UCSD-AML1 (cell line): Measurements from ENCODE around the gene UTP14A.

Experiments
- DNase-seq: peaks from one replicate; lab custom pipeline; 2025; ENCODE audit not compliant: unreplicated experiment; lab: John Stamatoyannopoulos, UW

The UTP14A gene

DNA sequence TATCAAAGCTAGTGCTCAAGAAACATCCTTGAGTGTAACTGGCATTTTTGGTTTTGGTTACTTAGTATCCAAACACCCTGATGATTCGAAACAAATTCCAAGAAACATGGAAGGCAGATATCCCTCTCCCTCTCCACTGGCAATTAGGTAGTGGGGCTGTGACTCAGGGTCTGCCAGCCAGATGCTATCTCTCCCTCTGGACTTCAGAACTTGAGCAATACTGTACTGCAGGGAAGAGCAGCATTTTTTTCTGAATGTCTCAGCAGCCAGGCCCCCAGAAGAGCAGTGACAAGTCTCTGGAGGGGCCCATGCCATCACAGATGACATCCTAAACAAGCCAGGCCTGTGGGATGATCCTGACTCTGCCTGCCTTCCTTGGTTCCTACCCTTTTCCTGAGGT, 39.2 kb downstream of the UTP14A start:
- DNase-seq, result no peak

DNA sequence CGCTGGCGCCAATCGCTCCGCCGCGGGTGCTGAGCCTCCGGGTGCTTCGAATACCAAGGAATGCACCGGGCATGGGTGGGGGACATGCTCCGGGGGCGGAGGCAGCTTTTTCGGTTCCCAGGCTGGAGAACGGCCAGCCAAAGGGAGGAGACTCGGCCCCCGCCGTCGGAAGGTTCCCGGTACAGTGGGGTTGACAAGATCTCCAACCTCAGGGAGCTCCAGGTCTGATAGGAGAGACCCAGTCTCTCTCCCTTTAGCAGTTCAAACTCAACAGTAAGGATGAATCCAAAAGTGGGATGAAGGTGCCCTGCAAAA, 47.3 kb downstream of the UTP14A start:
- DNase-seq, result no peak

DNA sequence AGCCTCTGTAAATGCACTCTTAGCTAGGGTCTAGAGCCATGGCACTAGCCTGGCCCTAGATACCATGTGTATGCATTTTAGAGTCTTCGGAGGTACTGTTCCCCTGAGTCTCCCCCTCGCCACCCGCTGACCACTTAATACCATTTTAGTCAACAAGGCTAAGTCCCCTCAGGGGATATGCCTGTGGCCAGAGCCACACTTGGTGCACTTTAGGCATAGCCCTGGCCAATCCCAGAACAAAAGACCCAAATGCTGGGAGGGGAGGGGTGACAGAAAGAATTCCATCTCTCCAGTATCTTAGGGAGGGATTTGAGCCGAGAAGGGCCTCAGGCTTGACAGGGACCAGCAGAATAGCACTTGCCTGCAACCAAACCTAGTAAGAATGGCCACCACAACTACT, 47.9 kb downstream of the UTP14A start:
- no peak for DNase-seq

DNA sequence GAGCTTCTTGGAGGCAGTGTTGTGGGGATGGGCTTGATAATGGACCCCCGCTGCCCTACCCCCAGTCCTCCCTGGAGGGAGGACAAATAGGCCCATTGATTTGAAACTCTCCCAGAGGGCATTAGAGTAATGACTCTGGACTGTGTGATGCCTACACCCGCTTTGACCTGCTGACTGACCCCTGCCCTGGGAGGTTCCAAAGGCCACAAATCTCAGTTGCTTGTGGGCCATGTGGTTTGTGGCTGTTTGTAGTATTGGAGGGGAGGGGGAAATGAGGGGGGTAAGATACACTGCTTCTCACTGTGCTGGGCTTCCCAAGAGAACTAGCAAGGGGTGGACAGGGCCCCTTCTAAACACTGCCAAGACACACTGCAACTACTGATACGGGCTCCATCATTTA, 48.8 kb downstream of the UTP14A start:
- DNase-seq, result no peak

DNA sequence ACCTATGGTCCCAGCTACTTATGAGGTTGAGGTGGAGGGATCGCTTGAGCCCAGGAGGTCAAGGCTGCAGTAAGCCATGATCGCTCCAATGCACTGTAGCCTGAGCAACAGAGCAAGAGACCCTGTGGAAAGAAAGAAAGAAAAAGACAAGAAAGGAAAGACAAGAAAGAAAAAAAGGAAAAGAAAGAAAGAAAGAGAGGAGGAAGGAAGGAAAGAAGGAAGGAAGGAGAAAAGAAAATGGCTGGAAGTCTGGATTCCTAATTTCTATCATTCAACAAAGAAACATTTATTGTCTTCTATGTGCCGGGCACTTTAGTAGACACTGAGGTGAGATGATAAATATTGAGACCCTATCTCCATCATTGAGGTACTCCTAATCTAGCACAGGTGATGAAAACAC, 49.7 kb downstream of the UTP14A start:
- DNase-seq, result no peak

DNA sequence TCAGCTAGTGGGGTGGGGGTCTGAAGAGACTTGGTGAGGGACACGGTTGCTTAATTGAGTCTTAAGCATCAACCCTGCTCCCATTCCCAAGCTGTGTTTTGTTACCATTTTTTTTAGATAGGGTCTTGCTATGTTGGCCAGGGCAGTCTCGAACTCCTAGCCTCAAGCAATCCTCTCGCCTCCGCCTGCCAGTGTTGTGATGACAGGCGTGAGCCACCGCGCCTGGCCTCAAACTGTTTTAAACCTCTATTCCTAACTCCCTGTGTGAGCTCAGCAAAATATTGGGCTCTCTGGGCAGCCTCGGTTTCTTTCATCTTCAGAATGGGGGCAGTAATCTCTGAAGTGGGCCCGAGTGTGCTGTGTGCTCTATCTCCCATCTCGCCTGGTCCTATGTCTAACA, 50.2 kb downstream of the UTP14A start:
- no peak for DNase-seq

DNA sequence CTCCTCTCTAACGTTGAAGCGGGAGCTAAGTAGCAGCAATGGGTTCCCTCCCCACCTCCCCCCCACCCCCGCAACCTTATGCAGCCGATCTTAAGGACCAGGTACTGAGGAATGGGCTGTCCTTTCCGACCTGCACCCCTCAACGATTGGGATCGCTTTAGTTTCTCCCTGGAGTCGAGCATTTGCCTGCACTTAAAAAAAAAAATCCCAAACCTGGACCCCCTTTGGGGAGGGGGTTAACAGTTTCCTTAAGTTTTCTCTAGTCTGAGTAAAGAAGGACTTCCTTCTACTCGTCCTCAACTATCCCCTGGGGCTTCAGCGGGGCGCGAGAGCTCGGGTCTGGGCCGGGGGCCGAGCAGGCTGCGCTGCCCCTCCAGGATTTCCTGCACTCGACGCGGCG, 50.8 kb downstream of the UTP14A start:
- DNase-seq, result no peak

DNA sequence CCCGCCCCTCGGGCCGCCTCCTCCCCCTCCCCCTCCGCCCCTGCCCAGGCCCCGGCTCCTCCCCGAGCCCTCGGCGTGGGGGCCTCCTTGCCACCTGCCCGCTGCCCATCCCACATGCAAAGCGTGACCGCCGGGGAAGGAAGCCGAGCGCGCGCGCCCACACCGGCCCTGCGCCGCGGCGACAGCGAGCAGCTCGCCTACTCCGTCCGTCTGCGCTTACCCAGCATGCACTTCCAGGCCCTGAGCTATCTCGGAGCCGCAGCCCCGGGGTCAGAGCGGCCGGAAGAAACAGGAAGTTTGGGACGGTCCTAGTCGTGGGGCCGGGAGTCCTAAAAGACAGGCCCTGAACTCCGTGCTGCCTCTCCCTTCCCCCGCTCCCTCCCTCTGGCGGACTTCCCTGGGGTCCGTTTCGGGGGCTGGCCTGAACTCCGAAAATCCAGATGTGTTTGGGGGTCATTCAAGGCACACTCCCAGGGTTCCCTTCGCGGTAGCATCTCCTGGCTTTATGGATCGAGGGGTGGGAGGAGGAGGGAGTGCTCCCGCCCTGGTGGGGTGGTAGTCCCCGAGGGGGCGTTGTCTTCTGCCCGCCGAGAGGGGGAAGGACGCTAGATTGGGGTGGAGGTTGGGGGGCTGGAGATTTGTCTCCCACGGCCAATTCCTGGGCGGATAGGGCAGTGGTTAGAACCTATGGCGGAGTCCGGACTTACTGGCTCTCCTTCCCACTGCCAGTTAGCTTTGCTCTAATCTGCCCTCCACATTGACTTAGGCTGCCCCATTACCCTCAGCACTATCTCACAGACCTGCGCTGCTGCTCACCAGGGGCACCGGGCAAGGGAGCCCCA, 51.5 kb downstream of the UTP14A start:
- peak; percentile 84 for DNase-seq

DNA sequence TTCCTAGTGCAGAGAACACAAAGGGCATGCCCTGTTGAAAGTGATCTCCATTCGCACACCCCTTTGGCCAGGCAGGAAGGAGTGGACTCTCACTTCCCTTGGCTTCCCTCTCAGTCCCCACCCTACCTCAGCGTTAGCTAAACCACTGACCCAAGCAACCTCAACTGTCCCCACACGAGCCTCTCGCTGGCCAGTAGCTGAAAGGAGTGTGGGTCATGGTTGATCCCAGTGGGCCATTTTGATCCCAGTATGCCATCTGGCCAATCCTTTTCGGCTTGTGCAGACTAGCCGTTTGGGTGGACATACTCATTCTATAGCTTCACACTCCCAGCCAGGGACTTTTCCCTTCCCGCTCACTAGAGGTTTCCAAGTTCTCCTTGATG, 52.1 kb downstream of the UTP14A start:
- DNase-seq, result no peak

DNA sequence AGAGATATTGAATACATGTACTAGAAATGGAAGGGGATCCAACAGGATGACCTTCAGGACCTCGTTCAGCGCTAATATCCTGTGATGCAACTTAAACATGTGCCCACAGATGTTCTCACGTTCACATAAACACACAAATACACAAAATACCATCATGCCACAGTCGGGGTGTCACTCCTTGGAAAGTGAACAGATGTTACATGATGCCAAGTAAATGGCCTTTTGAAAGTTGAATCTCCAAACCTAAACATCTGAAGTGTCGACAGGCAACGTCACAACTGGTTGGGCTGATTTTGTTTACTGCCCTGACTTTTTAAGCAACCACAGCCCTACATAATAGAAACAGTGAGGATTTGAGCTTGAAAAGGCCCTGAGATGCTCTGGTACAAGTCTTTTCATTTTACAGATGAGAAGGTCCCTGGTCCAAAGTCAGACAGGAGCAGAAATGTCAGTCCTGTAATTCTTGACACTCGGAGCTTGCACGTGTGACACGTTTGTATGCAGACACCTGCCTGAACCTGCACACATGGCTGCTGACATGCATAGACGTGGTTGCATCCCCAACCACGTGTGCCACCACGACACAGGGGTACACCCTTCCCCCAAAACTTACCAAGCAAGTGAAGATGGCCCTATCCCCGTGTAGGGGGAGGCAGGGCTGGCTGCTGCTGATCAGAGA, 53.0 kb downstream of the UTP14A start:
- DNase-seq, result no peak

DNA sequence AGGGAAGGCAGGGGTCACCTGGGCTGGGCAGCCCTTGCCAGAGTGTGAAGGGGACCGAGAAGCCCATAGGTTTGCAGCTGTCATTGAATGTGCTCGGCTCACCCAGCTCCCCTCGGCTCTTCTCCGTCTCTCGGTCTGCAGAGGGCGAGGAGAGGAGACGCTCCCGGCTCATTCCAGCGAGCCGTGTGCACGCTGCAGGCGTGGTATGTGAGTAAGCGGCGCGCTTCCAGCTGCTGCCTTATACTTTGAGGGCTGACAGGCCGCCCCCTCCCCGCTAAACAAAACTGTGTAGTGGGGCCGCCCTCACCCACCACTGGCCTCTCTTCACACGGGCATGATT, 53.5 kb downstream of the UTP14A start:
- no peak for DNase-seq

DNA sequence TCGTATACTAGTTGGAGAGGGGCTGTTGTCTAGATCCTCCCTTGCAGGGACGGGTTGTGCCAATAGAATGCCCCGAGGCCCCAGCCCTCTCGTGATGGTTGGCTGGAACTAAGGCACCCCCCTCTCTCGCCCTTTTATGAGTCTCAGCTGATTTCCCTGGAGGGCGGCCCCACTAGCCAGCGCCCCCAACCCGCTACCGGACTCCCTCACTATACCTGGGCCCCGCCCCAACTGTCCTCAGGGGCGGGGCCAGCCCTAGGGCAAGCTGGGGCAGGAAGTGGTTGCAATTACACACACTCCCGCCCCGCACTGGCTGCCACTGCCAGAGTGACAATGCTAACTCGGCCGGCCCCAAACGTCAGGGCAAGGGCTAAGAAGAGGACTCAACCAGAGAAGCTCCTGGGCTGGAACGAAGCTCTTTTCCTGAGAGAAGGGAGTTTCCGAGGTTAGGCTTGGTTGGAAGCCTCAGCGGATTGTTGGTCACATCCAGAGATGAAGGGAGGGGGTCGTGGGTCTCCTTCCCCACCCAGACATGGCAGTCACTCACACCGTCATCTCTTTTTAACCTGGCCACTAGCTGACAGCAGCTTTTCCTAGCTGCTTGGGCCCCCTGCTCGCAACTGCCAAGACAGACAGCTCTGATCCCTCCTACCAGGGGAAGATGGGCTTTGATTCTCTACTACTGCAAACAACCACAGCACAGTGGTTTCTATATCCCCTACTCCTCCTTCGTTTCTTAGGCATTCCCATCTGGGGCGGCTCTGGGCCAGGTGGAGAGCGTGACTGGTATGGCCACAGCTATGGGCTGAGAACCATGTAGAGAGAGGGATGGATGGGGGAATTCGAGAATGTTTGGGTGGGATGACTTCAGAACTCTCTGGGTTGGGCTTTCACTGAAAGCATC, 55.5 kb downstream of the UTP14A start:
- DNase-seq, result peak; percentile 77

DNA sequence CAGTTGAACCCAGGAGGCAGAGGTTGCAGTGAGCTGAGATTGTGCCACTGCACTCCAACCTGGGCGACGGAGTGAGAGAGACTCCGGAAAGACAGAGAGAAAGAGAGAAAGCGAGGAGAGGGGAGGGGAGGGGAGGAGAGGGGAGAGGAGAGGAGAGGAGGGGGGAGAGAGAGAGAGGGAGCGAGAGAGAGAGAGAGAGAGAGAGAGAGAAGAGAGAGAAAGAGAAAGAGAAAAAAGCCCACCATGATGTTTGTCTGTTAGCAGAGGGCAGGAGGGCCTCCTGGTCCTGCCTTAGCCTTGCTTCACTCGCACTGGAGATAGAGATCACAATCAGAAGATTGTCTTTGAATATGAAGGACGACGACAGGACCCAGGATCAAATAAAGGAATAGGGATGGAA, 57.8 kb downstream of the UTP14A start:
- no peak for DNase-seq

DNA sequence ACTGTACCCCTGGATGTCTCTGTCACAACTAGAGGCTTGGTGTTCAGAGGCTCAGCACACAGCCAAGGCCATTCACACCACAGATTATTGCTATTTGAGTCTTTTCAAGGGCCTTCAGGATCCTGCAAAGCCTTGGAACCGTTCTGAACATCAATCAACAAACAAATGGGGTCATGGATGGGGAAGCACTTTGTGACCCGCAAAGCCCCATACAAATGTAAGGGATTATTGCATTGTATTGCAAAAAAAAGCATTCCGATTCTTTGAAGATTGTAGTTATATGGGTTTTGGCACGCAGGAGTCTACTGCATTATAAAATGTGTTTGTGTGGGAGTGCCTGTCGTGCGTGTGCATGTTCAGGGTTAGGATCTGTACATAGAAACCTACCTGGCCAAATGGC, 59.2 kb downstream of the UTP14A start:
- no peak for DNase-seq

DNA sequence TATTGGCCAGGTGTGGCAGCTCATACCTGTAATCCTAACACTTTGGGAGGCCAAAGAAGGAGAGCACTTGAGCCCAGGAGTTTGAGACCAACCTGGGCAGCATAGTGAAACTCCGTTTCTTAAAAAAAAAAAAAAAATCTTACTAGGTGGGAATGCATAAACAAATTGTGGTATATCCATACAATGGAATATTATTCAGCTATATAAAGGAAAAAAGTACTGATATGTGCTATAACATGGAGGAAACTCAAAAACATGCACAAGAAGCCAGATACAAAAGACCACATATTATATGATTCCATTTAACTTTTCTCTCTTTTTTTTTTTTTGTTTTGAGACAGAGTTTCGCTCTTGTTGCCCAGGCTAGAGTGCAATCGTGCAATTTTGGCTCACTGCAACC, 63.0 kb downstream of the UTP14A start:
- no peak for DNase-seq

DNA sequence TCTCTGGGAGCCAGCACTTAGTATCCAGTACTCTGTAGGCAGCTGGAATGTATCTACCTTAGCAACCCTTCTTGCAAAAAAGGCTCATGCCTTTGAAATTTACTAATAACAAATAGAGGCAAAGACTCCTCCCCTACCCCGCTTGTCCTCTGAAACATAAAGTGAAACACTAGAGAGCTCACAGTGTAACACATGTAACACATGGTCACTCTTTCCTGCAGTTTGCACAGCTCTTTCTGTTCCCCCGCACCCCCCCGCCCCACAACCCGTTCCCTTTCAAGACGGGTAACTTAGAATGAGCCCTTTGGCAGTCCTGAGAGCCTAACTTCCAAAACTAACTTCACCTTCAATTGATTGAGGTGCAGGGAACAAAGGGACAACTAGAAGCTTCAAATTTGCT, 70.5 kb downstream of the UTP14A start:
- no peak for DNase-seq
